Rectal smooth muscle tissue (tissue), 1 donor: ENCODE data around the gene HOXB4.
A peak's percentile ranks its signal among the peaks of the same experiment; 100 is the strongest.
"Not testable (repeated sequence)": the region's sequence is repeated elsewhere in the genome, so short reads cannot be mapped to it uniquely, and the experiment has no call there.

Experiments used
- H3K27ac ChIP-seq: one replicate; pipeline ENCODE4 v1.7.0; 2013; ENCODE audit warnings: low read depth, low read length, inconsistent platforms
- H3K27me3 ChIP-seq: one replicate; pipeline ENCODE4 v1.7.0; 2013; ENCODE audit warnings: low read length; ENCODE audit not compliant: control insufficient read depth, insufficient read depth
- H3K36me3 ChIP-seq: one replicate; pipeline ENCODE4 v1.7.0; 2013; ENCODE audit warnings: low read length; ENCODE audit not compliant: control insufficient read depth, insufficient read depth
- H3K4me1 ChIP-seq: one replicate; pipeline ENCODE4 v1.7.0; 2013; ENCODE audit warnings: low read length; ENCODE audit not compliant: control insufficient read depth, insufficient read depth
- H3K4me3 ChIP-seq: one replicate; pipeline ENCODE4 v1.7.0; 2013; ENCODE audit warnings: low read length
- H3K9ac ChIP-seq: one replicate; pipeline ENCODE4 v1.7.0; 2013; ENCODE audit warnings: low read length

Gene HOXB4

DNA sequence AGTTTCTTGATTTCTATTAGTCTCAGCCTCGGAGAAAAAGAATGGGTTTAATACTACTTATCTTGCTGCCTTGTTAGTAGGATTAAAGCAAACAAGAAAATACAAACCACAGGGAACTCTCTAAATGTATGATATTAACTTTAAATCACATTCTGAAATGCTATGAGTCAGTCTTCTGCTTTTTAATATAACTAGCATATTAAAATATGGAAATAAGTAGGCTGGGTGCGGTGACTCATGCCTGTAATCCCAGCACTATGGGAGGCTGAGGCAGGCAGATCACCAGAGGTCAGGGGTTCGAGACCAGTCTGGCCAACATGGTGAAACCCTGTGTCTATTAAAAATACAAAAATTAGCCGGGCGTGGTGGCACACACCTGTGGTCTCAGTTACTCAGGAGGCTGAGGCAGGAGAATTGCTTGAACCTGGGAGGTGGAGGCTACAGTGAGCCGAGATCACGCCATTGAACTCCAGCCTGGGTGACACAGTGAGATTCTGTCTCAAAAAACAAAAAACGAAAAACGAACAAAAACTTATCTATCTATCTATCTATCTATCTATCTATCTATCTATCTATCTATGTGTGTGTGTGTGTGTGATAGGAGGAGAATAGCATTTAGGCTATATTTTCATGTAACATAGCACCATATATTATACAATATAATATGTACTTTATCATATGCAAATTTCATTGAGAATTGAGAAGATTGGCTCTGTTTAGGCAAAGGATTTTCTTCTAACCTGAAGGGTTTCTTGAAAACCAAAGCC lies 42.2 kb downstream of the HOXB4 start:
- H3K4me3 ChIP-seq, H3K27me3 ChIP-seq, H3K9ac ChIP-seq, H3K4me1 ChIP-seq, H3K27ac ChIP-seq, H3K36me3 ChIP-seq: not testable (repeated sequence)

DNA sequence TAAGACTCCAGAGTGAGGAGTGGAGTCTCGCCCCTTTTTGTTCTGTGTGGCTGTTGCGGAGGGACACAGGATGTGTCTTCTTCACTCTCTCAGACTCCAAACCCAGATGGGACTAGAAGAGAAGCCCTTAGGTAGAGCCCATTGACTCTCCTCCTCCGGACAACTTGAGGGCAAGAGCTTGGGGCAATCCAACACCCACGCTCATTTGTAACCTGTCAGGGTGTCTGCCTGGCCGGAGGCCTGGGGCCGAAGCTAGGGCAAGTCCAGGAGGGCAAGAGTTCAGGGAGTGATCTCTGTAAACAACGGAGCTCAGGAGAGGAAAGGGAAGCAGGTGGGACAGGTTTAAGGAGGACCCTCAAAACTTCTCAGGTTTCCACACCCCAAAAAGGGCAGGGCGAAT lies 45.9 kb downstream of the HOXB4 start:
- Histone ChIP-seq H3K36me3 (no peaks in the 10 kb centered on the region), H3K9ac (no peak overlapping the region), H3K4me1 (no peaks in the 10 kb centered on the region), H3K4me3 (no peak overlapping the region), H3K27me3 (no peaks in the 10 kb centered on the region), H3K27ac (no peak overlapping the region)

DNA sequence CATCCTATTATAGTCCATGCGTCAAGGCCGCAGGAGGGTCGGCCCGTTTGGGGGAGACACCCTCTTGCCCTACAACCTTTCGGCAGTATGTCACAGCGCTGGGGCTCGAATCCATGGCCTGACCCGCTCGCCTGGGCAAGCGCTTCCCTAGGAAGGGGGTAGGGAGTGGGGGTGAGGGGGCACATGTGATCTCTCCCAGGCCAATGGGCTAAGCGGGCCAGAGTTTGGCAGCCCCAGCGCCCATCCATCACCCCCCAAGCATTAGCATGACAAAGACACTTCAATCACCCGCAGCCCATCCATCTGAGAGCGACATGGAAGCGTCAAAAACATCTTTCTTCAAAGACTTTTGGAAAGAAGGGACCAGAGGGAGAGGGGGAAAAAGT lies 47.3 kb downstream of the HOXB4 start, which contains the start of gene HOXB1:
Gene HOXB1, minus strand, starts transcription at position 125 of the 386 bp plus-strand sequence. Its CDS starts 107 bp downstream, at position 18.
- H3K4me1 ChIP-seq, result no peaks in the 10 kb centered on the region
- H3K9ac ChIP-seq, result no peak within 1 kb of the TSS
- no peak within 1 kb of the TSS for H3K27ac ChIP-seq
- peaks cover 4% of the 10 kb centered on the region for H3K27me3 ChIP-seq
- H3K36me3 ChIP-seq, result no peaks in the 10 kb centered on the region
- H3K4me3 ChIP-seq, result no peak within 1 kb of the TSS

DNA sequence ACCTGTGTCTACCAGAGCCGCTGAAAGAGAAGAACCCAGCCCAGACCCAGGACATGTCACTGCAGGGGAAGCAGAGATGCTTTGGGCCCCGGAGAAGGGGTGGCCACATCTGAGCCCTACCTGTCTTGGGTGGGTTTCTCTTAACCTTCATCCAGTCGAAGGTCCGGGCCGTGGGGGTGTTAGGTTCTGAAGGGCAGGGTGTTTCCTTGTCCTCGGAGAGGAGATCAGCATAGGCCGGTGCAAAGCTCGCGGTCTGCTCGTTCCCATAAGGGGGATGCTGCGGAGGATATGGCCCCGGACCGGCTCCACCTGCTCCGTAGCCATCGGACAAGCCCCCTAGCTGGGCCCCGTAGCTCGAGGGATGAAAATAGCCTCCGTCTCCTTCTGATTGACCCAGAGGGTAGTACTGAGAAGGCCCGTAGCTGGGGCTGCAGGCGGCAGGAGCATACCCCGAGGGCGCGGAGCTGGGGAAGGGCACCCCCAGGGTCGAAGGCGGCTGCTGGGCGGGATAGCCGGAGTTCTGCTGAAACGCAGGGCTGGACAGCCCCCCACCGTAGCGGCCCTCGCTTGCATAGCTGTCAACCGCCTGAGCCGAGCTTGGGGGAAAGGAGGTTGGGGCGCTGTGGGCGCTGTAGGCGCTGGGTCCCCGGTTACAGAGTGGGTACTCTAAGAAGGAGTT lies 47.8 kb downstream of the HOXB4 start:
- no peak overlapping the region for H3K9ac ChIP-seq
- no peak overlapping the region for H3K4me3 ChIP-seq
- H3K4me1 ChIP-seq, result no peaks in the 10 kb centered on the region
- H3K27me3 ChIP-seq, result peaks cover 4% of the 10 kb centered on the region
- H3K27ac ChIP-seq, result no peak overlapping the region
- no peaks in the 10 kb centered on the region for H3K36me3 ChIP-seq

DNA sequence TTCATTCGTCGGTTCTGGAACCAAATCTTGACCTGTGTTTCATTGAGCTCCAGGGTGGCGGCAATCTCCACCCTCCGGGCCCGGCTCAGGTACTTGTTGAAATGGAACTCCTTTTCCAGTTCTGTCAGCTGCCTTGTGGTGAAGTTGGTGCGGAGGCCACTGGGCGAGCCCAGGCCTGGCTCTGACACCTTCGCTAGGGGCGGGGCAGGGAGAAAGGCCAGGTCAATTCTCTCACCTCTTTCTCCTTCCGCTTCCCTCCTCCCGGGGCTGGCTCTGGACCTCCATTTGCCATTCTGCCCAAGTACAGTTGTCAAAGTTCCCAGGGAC lies 48.5 kb downstream of the HOXB4 start:
- Histone ChIP-seq H3K4me1 (no peaks in the 10 kb centered on the region), H3K4me3 (no peak overlapping the region), H3K9ac (no peak overlapping the region), H3K27ac (no peak overlapping the region), H3K36me3 (no peaks in the 10 kb centered on the region), H3K27me3 (peaks cover 4% of the 10 kb centered on the region)

DNA sequence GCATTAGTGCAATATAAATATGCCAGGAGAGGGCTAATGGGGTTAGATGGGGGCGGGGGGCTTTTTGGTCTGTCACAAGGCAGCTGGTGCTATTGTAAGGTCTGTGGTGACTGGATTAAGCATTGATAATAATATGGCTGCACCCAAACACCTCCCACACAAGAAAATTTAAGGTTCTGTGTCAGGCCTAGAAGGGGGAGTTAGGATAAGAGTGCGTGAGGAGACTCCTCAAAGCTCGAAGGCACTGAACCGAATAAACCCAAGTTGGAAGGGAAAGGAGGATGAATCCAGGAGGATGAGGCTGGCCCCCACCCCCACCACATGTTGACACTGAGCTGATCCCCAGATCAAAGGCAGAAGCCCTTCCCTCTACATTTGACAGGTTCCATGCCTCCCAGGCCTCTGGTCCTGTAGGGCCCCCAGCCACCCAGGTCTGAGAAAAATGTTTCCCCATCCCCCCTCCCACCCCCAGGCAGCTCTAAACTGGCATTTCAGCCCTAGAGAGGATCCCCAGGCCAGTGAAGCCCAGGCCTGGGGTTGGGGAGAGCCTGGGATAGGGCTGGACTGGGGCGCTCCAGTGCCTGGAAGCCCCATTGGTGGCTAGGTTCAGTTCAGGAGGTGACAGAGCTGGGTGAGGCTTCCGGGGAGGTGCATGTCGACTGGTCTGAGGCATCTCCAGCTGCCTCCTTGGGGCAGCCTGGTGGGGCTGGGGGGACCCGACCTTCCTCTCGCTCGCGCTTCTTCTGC lies 49.0 kb downstream of the HOXB4 start:
- H3K36me3 ChIP-seq, result no peaks in the 10 kb centered on the region
- no peaks in the 10 kb centered on the region for H3K4me1 ChIP-seq
- no peak overlapping the region for H3K4me3 ChIP-seq
- no peak overlapping the region for H3K27ac ChIP-seq
- peaks cover 4% of the 10 kb centered on the region for H3K27me3 ChIP-seq
- H3K9ac ChIP-seq, result no peak overlapping the region

DNA sequence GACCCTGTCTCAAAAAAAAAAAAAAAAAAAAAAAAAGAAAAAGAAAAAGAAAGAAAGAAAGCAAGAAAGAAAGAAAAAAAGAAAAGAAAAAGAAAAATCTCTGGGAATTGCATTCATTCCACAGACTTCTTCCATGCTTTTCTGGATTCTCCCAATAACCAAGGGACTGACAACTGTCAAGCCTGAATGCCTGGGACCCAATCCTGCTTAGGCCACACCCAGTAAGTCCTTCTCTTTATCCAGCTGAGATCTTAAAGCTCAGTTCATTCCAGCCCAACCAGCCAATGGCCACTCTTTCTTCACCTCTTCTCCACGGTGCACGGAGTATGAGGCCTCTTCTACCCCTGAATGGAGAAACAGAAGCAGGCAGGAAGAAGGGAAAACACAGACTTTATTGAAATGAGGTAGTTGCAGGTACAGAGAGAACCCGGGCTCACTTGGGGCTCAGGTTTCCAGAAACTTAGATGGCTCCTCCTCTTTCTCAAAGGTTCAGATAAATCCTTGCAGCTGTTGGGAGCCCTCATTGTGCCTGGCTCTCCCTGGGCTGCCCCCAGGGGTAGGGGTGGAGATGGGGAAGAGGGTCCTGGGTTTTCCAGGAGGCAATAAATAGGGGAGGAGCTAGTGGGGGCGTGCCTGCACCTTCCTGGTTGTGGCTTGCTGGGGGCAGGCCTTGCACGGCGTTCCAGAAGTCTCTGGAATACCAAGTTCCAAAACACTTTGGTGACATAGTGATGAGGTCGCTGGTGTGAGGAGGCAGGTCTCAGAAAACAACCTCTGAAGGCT lies 49.8 kb downstream of the HOXB4 start:
- no peak overlapping the region for H3K27ac ChIP-seq
- peaks cover 4% of the 10 kb centered on the region for H3K27me3 ChIP-seq
- H3K36me3 ChIP-seq, result no peaks in the 10 kb centered on the region
- H3K4me1 ChIP-seq, result peaks cover 3% of the 10 kb centered on the region
- H3K4me3 ChIP-seq, result no peak overlapping the region
- H3K9ac ChIP-seq, result no peak overlapping the region

DNA sequence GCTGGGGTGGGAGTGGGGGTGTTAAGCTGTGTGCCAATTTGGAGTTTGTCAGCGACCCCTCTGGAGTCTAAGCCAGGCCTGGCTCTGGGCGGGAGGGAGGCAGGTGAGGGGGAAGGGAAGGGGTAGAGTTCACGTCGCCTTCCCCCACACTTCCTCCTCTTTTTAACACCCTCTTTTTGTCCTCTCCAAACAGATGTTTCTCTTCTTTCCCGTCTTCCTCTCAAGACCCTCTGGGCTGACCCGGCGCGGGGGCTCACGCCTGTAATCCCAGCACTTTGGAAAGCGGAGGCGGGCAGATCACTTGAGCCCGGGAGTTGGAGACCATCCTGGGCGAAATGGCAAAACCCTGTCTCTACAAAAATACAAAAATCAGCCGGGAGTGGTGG lies 50.6 kb downstream of the HOXB4 start:
- Histone ChIP-seq H3K9ac (no peak overlapping the region), H3K4me1 (peaks cover 9% of the 10 kb centered on the region), H3K4me3 (no peak overlapping the region), H3K27me3 (peaks cover 4% of the 10 kb centered on the region), H3K36me3 (no peaks in the 10 kb centered on the region), H3K27ac (peak overlapping the region; percentile 14)

DNA sequence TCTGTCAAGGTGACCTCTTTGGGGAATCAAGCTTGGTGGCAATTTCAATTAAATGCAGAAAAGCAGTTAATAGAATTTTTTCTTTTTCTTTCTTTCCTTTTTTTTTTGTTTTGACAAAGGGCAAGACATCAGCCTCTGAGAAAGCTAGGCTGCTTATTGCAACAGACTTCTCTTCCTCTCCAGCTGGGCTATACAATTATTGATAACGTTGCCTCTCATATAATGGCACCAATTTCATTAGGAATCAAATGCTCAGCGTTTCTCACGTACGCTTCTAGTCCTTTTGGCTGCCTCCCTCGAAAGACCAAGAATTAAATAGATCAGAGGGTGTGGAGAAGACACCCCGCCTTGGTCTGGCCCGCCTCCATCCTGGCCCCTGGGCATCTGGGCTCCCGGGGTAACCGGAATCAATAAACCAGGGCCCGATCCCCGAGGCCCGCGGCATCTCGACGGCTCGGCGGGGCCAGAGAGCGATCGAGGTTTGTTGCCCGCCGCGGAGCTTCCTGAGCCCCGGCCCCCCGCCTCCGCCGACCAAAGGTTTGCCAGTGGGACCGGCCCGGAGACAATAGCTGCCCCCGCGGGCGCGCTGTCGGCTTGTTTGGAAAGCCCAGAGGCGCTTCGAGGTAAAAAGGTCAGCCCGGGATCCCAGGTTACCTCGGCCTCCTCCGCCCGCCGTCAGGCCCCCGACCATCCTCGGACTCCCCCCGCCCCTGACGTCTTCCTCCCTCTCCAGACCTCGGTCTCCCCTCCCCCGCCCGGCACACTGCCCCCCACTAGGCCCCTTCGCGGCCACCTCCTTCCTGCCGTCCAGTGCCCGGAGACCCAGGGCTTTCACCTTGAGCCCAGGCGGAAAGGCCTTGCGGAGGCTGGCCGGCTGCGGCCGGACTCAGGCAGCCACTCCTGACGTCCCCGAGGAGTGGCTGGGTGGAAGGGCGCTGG lies 51.3 kb downstream of the HOXB4 start:
- H3K9ac ChIP-seq, result no peak overlapping the region
- H3K4me3 ChIP-seq, result peak overlapping the region; percentile 32
- peaks cover 16% of the 10 kb centered on the region for H3K4me1 ChIP-seq
- no peaks in the 10 kb centered on the region for H3K36me3 ChIP-seq
- peak overlapping the region; percentile 14 for H3K27ac ChIP-seq
- peaks cover 4% of the 10 kb centered on the region for H3K27me3 ChIP-seq
